ENCODE results near the gene ELFN2.
A peak's percentile ranks its signal among the peaks of the same experiment; 100 is the strongest.
"Not testable (repeated sequence)": the region's sequence is repeated elsewhere in the genome, so short reads cannot be mapped to it uniquely, and the experiment has no call there.

The ELFN2 gene

GRCh38 chr22:37403267-37403960 lies 23.9 kb downstream of the ELFN2 start:
- DNase-seq (ENCODE audit: low read depth): no peak
- TF ChIP-seq CTCF (conservative IDR thresholded peaks at IDR 0.05; ENCODE audit: low read depth, low read length): no peak
- H3K4me3 ChIP-seq (ENCODE audit: low read depth, low read length): no peak overlapping the region

GRCh38 chr22:37402184-37402506 lies 25.1 kb downstream of the ELFN2 start:
- no peak for TF ChIP-seq CTCF (conservative IDR thresholded peaks at IDR 0.05; ENCODE audit: low read depth, low read length)
- H3K4me3 ChIP-seq (ENCODE audit: low read depth, low read length): no peak overlapping the region
- DNase-seq (ENCODE audit: low read depth): no peak

GRCh38 chr22:37401401-37402183 lies 25.7 kb downstream of the ELFN2 start:
- TF ChIP-seq CTCF (conservative IDR thresholded peaks at IDR 0.05; ENCODE audit: low read depth, low read length): no peak
- H3K4me3 ChIP-seq (ENCODE audit: low read depth, low read length): no peak overlapping the region
- peak; percentile 93 for DNase-seq (ENCODE audit: low read depth)

GRCh38 chr22:37400719-37401118 lies 26.6 kb downstream of the ELFN2 start:
- no peak for DNase-seq (ENCODE audit: low read depth)
- TF ChIP-seq CTCF (conservative IDR thresholded peaks at IDR 0.05; ENCODE audit: low read depth, low read length): no peak
- no peak overlapping the region for H3K4me3 ChIP-seq (ENCODE audit: low read depth, low read length)

- not testable (repeated sequence) for H3K4me3 ChIP-seq (ENCODE audit: low read depth, low read length); DNase-seq (ENCODE audit: low read depth)
These were observed 27.8 kb downstream of the ELFN2 start for GRCh38 chr22:37399457-37399856.

GRCh38 chr22:37397226-37397625 lies 30.1 kb downstream of the ELFN2 start:
- no peak for TF ChIP-seq CTCF (conservative IDR thresholded peaks at IDR 0.05; ENCODE audit: low read depth, low read length)
- H3K4me3 ChIP-seq (ENCODE audit: low read depth, low read length): no peak overlapping the region
- DNase-seq (ENCODE audit: low read depth): no peak

- no peak for DNase-seq (ENCODE audit: low read depth)
- no peak overlapping the region for H3K4me3 ChIP-seq (ENCODE audit: low read depth, low read length)
- TF ChIP-seq CTCF (conservative IDR thresholded peaks at IDR 0.05; ENCODE audit: low read depth, low read length): no peak
These were observed 30.7 kb downstream of the ELFN2 start for GRCh38 chr22:37396488-37397084.

All from choroid plexus epithelial cell (primary cell).